Astrocyte (in vitro differentiated cells and primary cell): ENCODE data around the gene HNRNPM.

Experiments used
- EZH2 ChIP-seq: IDR thresholded peaks from 2 replicates; pipeline ENCODE4 v1.6.1; 2012; ENCODE audit warnings: mild to moderate bottlenecking, low read length, inconsistent platforms; ENCODE audit not compliant: insufficient read depth
- TF ChIP-seq, protein P1 (sequence below): IDR thresholded peaks from 2 replicates; pipeline ENCODE4 v1.5.1; 2011; ENCODE audit warnings: low read depth, mild to moderate bottlenecking, inconsistent platforms, low read length, moderate library complexity; ENCODE audit not compliant: insufficient read depth

GRCh38 chr19:8488365-8488764 is 43.6 kb downstream of the HNRNPM start:
- TF ChIP-seq, protein P1, sequence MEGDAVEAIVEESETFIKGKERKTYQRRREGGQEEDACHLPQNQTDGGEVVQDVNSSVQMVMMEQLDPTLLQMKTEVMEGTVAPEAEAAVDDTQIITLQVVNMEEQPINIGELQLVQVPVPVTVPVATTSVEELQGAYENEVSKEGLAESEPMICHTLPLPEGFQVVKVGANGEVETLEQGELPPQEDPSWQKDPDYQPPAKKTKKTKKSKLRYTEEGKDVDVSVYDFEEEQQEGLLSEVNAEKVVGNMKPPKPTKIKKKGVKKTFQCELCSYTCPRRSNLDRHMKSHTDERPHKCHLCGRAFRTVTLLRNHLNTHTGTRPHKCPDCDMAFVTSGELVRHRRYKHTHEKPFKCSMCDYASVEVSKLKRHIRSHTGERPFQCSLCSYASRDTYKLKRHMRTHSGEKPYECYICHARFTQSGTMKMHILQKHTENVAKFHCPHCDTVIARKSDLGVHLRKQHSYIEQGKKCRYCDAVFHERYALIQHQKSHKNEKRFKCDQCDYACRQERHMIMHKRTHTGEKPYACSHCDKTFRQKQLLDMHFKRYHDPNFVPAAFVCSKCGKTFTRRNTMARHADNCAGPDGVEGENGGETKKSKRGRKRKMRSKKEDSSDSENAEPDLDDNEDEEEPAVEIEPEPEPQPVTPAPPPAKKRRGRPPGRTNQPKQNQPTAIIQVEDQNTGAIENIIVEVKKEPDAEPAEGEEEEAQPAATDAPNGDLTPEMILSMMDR: no peak
- no peak for TF ChIP-seq EZH2
